Upper lobe of left lung (tissue), 4 donors: ENCODE results near the gene TNXB.

Experiments
- POLR2A ChIP-seq, 4 donors: fragments of 450-650 bp; IDR thresholded peaks; one replicate each; pipeline ENCODE4 v1.5.1; 2016 to 2017; ENCODE audit warnings: antibody characterized with exemption in 4 of 4, mild to moderate bottlenecking in 2 of 4
- POLR2AphosphoS5 ChIP-seq, 2 donors: sonication (generic); formaldehyde crosslinking; IDR thresholded peaks; one replicate each; pipeline ENCODE4 v1.5.1; 2017; ENCODE audit warnings: antibody characterized with exemption in 2 of 2

DNA sequence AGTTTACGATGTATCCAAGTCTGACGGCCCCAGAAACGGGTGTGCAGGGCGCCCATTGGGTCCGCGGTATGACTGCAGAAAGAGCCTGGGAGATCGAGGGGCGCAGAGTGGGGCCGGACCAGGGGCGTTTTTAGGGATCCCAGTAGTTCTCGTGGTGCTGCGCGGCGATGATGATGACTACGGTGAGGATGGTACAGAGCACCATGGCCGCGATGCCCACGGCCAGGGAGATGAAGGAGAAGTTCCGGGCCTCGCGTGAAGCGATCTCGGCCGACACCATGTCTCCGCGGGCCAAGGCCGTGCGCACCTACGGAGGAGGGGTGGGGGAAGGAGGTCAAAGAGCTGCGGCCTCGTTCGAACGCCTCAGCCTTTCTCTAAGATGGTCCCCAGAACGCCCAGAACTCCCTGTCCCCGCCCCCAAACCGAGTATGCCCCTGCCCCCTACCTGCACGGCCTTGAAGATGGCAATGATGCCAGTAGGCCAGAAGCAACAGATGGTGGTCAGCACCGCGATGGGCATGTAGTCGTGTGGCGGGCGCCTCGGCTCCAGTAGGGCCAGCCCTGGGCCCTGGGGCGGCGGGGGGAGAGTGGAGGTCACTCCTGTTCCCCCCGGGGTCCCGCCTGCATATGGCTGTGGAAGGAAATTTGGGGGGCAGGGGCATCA is 40.1 kb upstream of the TNXB start:
- no peak for TF ChIP-seq POLR2AphosphoS5 (IDR thresholded peaks at IDR 0.05)
- no peak for TF ChIP-seq POLR2A (IDR thresholded peaks at IDR 0.05)
